NCI-H2107 (cell line): ENCODE measurements around the gene FAM168A.

ENCODE experiments used
- DNase-seq: peaks from one replicate; lab custom pipeline; 2025; lab: John Stamatoyannopoulos, UW

The FAM168A gene

DNA sequence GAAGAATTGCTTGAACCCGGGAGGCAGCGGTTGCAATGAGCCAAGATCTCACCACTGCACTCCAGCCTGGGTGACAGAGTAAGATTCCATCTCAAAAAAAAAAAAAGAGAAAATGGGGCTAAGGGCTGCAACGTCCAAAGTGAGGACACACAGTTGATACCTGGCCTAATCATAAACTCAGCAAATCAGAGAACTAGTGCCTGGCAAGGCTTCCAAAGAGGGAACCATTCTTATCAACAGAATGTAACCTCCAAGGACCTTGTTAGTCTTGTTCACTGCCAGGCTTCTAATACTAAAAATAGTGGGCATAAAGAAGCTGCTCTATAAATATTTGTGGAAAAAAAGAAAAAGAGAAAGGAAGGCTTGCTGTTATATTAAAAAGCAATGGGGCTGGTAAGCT, 42.3 kb downstream of the FAM168A start:
- no peak for DNase-seq

DNA sequence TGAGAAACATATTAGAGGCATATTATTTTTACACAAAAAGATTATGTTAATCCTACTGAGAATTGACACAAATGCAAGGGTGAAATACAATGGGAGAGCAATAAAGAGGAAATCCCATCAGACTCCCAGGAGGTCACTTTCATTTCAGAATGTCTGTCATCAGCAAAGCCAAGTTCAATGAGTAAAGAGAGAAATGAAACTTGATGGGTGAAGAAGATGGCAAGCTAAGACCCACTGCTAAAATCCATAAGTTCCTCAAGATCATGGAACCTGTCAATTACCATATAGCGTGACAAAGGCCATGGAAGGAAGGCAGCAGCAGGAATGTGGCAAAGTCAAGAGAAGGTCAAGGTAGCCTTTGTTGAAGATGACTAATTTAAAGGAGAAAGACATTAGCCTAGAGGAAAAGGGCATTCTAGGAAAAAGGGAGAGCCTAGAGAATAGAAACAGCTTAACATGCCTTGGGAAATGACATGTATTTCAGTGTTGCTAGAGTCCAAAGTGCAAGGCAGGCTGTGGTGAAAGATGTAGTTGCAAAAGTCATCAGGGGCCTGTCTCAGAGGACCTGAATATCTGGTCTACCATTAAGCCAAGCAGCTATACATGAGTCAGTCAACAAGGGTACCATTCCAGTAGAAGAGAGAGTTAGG, 43.1 kb downstream of the FAM168A start:
- DNase-seq, result no peak

DNA sequence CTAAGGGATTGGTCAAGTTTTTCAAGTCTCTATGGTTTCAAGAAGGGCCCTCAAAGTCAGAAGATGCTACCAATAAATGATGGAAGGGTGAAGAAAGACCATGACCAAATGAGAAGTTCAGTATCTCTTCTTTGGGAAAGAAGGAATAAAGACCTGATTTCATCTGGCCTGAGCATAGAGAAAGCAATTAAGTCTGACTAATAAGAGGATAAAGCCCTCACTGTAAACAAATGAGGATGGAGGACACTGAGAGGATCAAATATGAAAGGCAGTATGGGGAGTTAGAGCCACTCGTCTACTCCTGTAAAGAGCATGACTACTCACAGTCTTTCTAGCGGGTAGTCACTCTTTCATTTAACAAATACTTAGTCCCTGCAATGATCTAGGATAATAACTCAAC, 44.6 kb downstream of the FAM168A start:
- no peak for DNase-seq

DNA sequence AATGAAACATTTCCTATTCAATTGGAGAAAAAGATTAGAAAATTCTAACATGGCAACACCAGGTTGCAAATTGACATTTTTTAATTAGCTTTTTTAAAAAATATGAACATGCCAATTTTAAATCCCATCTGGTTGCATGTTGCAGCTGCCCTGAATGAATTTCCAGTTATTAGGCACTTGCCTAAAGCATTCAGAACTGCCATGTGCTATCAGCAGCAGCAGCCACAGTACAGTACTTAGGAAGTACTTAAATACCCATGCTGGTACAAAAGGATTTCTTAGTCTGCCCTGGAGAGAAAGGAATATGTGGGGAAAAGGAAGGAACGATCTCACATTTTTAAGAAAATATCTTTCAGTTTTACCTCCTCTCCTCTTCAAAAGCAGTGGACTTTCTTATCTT, 46.2 kb downstream of the FAM168A start:
- DNase-seq, result no peak

DNA sequence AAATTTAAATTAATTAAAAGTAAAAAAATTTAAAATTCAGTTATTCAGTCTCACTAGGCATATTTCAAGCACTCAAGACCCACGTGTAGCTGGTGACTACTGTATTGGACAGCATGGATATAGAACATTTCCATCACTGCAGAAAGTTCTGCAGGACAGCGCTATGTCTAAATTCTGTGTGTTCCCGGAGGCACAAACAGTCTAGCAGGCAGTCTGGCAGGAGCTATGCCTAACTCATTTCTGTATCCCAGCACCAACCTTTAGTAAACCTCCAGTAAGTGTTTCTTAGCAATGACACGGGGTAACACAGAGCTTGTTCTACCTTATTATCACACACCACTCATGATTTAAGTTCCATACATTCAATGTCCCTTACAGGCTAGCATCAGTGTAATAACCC, 48.5 kb downstream of the FAM168A start:
- DNase-seq, result no peak

DNA sequence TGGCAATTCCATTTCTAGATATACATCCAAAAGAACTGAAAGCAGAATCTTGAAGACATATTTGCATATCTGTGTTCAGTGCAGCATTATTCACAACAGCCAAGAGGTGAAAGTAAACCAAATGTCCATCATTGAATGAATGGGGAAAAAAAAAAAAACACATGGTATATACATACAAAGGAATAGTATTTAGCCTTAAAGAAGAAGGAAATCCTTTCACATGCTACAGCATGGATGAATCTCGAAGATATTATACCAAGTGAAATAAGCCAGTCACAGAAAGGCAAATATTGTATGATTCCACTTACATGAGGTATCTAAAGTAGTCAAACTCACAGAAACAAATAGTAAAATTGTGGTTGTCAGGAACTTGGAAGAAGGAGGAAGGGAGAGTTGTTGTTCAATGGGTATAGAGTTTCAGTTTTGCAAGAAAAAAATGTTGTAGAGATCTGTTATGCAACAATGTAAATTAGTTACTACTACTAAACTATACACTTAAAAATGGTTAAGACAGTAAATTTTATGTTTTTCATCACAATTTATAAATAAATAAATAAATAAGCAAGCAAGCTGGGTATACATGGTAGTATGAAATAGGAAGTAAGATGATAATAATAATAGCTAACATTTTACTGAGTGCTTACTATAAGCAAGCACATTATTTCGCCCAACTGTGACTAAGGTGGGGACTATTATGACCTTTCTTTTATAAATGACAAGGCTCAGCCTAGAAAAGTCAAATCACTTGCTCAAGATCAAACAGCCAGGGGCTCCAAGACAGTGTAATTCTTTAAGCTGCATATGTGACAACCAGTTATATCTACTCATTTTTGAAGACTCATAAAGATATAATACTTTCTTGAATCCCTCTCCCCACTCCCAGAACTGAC, 50.0 kb downstream of the FAM168A start:
- no peak for DNase-seq

DNA sequence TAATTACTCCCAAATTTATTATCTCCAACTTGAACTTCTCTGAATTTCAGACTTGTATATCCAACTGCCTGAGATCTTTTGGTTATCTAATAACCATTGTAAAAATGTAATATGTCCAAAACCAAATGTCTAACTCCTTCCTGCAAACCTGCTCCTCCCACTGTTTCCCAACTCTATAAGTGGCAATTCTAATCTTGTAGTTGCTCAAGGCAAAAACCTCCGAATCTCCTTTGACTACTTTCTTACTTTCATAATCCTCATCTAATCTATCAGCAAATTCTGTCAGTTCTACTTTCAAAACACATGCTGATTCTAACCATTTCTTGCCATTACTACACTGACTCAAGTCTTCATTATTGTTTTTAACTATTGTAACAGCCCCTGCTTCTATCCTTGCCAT, 55.7 kb downstream of the FAM168A start:
- DNase-seq, result no peak

DNA sequence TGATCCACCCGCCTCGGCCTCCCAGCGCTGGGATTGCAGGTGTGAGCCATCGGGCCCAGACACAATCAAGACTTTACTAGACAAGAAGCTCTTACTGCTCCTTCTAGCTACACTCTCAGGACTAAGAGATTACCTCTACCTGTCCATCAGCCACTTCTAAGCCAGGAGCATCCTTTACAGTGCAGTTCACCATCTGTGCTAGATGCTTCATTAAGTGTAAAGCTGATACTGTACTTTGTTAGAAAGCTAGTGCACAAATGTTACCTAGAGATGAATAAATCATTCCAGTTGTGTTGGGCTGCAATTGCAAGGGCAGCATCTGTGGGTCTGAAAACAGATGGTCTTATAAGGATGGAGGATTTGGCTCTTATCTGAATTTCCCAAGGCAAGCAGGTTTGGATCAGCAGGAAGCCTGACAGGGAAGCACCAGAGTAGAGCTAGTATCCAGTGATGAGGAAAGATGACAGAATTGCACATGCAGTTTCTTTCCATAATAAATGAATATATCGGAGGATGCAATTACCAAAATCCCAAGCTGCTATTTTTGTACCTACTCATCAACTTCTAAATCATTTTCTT, 58.3 kb downstream of the FAM168A start:
- DNase-seq, result no peak

DNA sequence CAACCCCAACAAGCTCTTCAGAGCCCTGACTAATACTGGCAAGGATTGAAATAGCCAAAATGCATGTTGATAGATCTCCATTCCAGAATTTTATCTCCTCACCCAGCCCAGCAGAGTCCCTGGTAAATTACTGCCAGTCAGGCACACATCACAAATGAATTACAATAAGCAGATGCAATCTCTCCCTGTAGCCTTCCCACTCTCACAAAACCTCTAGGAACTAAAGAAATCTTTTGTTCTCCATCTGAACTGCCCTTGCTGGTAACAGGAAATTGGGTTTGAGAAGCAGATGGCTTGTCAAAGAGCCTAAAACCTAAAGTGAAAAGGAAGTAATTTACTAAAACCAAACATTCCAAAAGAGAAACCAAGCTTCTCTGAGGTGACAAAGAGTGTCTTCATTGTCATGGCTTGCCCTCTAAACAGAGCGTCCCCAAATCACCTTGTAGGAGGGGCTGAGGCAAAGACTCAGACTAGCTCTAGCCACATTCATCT, 59.5 kb downstream of the FAM168A start:
- DNase-seq, result no peak

DNA sequence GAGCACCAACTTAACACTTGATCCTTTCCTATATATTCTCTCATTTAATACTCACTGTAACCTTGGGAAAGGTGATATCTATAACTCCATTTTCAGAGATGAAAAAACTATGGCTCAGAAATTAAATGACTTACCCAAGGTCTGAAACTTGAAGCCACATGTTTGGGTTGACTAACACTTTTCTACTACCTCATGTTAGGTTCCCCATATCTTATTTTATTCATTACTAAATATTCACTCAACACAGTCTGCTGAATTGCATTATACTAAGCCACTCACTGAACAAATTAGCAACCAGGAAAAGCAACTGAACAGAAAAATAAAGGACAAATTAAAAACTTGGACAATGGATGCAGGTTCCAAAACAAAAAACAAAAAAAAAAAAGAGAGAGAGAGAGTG, 59.9 kb downstream of the FAM168A start:
- no peak for DNase-seq

DNA sequence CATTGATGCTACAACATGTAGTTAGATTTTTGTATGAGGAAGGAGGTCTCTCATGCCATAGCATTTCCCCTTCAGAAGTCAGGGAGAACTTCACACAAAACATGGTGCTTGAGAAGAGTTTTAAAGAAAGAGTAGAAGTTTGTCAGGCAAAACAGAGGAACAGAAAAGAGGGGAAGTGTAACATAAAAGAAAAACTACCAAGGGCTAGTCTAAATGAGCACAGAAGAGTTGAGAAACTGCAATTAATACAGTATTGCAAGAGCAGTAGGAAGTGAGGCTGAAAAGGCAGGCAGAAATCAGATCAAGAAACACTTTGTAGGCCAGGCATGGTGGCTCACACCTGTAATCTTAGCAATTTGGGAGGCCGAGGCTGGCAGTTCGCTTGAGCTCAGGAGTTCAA, 61.0 kb downstream of the FAM168A start:
- DNase-seq, result no peak

DNA sequence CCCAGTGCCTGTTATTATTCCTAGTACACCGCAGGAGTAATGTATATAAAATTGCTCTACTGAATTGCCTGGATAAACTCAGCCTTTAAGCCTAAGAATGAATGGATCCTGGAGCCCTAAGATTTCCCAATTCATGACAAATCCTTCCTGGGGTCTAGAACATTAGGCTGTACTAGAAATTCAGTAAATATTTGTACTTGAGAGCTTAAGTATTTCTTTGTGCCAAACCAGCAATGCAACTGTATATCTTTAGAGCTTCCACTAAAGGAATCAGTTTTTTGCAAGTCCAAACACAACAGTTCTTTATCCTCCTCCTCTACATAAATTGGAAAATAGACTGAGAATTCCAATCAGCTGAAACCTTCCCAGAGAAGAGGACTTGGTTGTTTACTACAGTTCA, 65.6 kb downstream of the FAM168A start:
- no peak for DNase-seq

DNA sequence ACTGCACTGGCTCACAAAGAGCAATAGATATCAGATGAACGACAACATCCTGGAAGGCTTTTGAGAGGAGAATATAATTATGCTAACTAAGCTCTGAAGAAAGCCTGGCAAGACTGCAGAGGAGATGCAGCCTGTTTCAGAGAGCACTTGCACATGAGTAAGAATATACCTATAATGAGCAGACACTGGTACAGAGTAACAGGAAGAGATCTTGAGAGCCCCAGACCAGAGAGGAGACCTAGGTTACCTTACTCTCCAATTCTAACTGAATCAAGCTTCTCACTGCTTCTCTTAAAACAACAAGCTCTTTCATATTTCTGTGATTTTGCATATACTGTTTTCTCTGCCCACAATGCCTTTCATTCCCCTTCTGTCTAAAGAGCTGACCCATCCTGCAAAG, 66.5 kb downstream of the FAM168A start:
- no peak for DNase-seq

DNA sequence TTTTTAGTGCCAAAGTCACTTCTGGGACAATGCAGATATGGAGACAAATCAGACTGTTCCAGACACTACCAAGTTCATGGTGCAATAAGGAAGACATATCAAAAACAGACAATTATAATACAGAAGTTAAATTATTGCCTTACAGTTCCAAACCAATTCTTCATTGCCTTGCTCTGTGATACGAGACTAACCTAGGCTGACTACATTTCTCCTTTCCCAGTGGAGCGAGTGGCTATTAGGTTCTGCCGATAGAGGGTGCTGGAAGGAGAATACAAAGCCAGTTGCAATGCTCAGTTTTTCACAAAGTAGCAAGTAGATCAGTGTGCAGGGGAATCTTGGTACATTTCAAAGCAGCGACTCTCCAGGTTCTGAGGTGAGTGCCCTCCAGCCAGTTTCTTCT, 67.8 kb downstream of the FAM168A start:
- no peak for DNase-seq

DNA sequence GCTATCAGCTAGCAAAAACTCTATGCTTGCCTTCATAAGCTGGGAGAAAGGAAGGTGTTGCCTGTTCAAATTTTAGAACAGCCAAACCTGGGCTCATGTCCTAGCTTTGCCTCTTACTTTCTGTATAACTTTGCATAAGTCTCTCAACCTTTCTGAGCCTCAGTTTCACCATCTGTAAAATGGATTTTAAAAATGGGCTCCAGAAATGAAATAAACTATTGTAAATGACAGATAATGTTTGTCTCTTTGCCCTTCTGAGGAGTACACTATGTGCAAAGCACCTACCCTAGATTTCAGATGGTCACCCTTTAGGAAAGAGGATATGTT, 68.7 kb downstream of the FAM168A start:
- no peak for DNase-seq

DNA sequence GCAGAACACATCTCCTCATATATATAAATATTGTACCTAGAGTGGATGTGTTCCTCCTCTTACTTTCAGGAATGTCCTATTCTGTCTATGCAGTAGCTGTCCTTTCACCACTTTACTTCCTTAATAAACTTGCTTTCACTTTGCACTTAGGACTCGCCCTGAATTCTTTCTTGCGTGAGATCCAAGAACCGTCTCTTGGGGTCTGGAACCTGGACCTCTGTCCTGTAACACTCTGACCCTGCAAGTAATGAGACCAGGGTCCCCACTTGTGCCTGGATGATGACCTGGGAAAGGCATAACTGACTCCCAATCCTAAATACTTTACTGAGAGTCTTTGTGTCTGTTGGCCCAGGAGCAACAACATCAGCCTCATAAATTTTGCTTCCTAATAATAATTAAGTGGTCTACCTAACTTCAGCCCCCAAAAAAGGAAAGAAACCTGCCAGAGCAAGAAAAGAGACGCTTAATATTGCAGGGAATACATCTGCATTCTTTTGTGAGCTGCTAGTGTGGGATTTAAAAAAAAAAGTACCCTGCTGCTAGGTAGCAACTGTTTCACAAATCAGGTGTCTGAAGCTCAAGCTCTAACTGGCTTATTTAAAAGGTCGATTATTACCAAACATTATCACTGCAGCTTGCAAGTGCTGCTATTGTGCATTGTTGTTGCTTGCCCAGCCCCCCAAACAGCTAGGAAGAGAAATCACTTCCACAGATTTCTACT, 69.3 kb downstream of the FAM168A start:
- DNase-seq, result no peak

DNA sequence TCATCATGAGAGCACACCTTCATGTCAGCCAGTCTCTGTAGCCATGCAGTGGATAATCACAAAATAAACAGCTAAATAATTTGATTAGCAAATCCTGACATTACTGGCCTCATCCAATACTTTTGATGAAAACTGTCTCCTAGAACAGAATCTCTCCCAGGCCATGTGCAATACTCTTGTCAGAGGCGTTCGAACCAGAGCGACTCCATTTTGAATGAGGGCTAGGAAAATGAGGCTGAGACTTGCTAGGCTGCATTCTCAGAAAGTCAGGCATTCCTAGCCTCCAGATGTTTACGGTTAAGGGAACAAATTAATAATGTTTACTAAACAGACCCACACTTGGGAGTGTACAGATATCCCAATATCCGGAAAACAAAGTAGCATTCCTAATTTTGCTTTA, 69.9 kb downstream of the FAM168A start:
- DNase-seq, result no peak

DNA sequence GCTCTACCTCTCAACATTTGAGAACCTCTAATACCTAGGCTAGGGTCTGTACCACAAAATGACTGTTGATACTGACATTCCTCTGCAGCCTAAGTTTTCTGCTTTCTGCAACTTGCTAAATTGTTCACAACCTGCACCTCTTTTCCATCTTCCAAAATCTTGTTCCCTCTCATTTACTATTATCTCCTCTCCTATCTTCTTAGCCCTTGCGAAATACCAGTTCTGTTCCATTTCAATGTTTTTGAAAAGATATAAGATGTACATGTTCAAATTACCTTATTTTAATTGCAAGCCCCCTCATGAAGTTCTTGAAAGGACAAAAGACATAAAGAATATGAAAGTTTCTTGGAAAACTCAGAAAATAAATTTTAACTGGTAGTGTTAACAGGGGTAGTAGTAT, 72.3 kb downstream of the FAM168A start:
- DNase-seq, result no peak

DNA sequence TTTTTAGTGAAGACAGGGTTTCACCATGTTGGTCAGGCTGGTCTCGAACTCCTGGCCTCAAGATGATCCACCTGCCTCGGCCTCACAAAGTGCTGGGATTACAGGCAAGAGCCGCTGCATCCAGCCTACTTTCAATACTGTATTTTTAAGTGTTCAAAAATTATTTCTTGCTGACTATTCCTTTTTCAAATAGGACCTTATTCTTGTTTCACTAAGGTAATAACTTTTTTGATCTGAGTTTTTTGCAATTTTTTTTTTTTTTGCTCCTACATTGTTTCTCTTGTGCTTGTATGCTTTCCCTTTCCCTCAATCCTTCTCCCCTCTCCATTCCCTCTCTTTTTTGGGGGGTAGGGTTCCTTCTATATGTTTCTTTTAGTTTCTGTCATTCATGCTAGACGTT, 73.1 kb downstream of the FAM168A start:
- DNase-seq, result no peak

DNA sequence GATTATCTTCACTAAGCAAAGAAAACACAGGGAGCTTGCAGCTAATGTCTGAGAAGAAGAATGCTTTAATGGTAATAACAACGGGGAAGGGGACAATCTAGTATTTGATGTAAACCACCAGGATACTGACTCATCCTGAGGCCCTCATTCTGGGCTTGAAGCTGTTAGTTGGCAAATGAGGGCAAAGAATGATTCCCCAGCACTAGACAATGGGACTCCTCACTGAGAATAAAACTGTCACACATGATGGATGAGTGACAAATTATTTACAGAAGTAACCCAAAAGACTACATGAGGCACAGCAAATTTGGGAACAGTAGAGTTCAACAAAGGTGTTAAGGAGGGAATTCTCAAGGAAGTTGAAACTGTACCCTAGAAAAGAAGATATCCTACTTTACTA, 76.3 kb downstream of the FAM168A start:
- DNase-seq, result no peak

DNA sequence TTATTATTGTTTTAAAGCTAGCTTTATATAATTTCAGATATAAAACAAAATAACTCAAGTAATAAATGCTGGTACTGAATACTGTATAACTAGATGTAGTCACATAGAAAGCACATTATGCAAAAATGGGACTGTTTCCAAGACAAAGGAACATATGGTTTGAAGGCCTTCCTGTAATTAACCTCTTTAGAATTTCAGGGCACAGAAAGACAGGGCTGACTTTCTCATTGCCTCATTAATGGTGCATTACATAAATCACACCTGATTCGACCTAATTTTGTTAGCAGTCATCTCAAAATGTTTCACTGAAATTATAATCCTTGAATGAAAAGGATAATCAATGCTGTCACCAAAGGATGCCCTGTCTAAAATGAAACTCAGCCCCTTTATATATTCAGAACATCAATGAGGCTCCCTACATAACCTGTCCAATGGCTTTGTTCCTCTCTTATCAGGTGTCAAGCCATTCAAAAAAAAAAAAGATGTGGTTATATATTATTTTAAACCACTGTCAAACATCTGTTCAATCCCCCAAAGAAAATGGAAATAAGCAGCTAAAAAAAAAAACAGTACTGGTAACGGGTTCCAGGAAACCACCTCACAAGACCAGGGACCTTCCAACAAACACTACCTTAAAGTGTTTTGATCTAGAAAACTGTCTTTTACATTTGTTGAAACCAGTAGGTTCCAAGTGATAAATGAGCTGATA, 77.4 kb downstream of the FAM168A start:
- DNase-seq, result no peak

DNA sequence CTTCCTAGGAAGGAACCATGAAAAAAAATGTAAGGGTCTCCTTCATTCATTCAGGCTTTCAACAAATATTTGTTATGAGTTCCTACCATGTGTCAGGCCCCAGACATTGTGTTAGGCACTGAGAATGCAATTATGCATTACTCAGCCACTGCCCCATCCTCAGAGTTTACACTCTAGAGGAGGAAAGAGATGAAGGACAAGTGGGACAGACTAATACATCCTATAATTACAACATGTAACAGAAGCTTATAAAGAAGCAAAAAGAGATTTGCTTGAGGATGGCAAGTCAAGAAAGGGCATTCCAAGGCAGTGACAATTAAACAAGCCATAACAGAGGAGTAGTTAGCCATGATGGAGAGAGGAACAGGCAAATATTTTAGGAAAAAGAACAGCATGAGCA, 78.6 kb downstream of the FAM168A start:
- no peak for DNase-seq
